COR-L47 (cell line): Measurements from ENCODE around the gene TACR3.
"Not testable (repeated sequence)": the region's sequence is repeated elsewhere in the genome, so short reads cannot be mapped to it uniquely, and the experiment has no call there.

ENCODE experiments used
- DNase-seq: peaks from one replicate; lab custom pipeline; 2025; lab: John Stamatoyannopoulos, UW

The TACR3 gene

GRCh38 chr4:103719830-103720207 is at the start of gene TACR3:
TACR3 (minus strand) TSS chr4:103719985; CDS start chr4:103719675, 310 bp downstream.
- no peak for DNase-seq

GRCh38 chr4:103757631-103758030 is 37.8 kb upstream of the TACR3 start:
- no peak for DNase-seq

DNA sequence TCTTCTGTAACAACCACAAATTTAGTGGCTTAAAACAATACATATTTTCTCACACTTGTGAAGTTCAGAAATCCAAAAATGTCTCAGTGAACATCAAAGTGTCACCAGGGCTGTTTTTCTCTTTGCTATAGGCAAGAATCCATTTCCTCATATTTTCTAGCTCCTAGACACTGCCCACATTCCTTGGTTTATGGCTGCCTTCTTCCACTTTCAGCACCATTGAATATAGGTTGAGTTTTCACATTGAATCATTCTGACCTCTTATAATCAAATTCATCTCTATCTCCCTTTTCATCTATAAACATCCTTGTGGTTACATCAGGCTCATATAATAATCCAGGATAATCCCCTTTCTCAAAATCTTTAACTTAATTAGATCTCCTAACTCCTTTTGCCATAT is 37.0 kb upstream of the TACR3 start:
- no peak for DNase-seq

- peak; percentile 53 for DNase-seq
Measured at GRCh38 chr4:103754844-103755243, 35.1 kb upstream of the TACR3 start.

DNA sequence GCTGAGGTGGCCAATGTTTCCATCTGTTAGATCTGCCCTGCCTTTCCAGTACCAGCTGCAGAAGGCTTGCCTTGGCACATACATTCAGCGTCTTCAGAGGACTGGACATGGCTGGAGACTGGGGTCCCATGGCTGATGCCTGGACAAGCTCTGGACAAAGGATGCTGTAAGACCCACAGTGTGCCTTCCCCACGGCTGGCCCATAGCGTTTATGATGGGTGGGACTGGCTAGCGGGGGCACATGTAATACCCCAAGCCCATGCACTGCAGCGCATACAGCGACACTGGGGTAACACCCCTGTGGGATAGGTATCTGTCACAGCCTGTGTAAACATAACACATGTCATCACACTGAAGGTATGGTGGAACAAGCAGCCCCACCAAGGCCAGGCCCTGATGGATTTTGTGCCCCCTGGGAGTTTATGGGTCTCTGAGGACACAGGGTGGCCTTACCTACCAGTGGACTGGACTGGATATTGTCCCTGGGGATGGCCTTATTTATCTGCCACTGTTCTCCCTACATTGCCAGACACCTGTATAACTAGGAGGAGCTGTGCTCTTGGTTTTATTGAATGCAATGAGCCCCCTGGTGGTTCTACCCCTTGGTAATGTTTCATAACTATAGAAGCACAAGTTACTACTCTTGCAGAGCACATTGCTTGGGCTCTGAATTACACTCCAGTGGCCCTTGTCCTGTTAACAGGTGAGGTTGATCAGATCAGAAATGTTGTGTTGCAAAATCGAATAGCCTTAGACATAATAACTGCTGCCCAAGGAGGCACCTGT is 34.3 kb upstream of the TACR3 start:
- DNase-seq, result no peak

GRCh38 chr4:103723150-103723549 is 3.4 kb upstream of the TACR3 start:
- not testable (repeated sequence) for DNase-seq

- no peak for DNase-seq
Measured at GRCh38 chr4:103721251-103721650, 1.5 kb upstream of the TACR3 start.

DNA sequence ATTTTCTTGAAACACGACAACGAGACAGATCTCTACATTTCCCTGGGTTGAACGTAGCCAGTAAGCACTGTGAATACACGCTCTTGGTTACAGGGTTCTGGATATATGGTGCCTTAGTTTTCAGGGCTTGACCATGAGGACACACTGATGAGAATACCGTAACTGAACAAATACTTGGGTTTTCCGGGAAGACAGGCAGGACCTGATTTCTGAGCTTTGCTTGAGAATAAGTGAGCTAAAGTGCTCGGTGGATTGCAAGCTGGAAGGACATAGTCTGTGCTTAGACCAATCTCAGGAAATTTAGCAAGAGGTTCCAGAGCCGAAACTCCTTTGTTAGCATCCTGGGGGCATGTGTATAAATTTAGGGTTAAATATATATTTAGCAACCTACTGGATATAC is 876 bp upstream of the TACR3 start:
- no peak for DNase-seq

GRCh38 chr4:103719105-103719829 is 518 bp downstream of the TACR3 start:
- DNase-seq, result no peak

DNA sequence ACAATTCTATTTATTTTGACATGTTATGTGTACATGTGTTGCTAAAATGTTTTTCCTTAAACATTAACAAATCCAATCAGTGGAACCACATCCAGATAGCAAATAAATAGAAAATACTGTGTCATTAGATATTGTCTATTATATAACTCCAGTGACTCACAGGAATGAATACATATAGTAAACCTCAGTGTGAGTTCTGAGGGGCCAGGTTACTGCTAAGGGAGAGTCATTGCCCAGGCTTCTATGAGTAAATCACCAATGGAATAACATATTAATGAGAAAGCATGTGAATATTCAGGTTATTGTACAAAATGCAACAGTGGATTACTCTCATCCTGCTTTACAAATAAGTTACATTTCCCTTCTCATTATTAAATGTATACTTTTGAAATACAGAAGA is 27.2 kb downstream of the TACR3 start:
- no peak for DNase-seq

- no peak for DNase-seq
Measured at GRCh38 chr4:103673983-103674382, 45.8 kb downstream of the TACR3 start.

GRCh38 chr4:103666764-103667163 is 53.0 kb downstream of the TACR3 start:
- DNase-seq, result not testable (repeated sequence)

GRCh38 chr4:103664436-103665075 is 55.2 kb downstream of the TACR3 start:
- DNase-seq, result no peak

- DNase-seq, result no peak
Measured at GRCh38 chr4:103648541-103648940, 71.2 kb downstream of the TACR3 start.

- no peak for DNase-seq
Measured at GRCh38 chr4:103645991-103646390, 73.8 kb downstream of the TACR3 start.

- DNase-seq, result peak; percentile 52
Measured at GRCh38 chr4:103634236-103634635, 85.5 kb downstream of the TACR3 start.

- DNase-seq, result no peak
Measured at GRCh38 chr4:103626296-103626695, 93.5 kb downstream of the TACR3 start.

GRCh38 chr4:103591841-103592240 is 127.9 kb downstream of the TACR3 start:
- DNase-seq, result no peak

DNA sequence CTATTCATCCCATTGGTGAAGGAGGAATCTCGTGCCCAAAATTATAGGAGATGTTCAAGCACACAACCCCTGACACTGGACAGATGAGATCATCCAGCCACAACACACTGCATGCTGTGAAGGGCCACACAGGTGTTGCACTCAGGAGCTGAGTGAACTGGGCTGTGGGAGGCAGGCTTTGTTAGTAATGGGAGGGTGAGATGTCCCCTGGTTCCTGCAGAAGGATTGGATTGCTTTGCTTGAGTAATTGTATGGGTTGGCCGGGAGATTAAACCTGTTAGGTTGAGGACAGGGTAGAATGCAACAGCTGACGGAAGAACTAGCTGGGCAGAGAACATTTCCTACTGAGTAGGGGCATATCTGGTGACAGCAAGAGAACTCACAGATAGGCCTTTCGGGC is 152.2 kb downstream of the TACR3 start:
- DNase-seq, result no peak

DNA sequence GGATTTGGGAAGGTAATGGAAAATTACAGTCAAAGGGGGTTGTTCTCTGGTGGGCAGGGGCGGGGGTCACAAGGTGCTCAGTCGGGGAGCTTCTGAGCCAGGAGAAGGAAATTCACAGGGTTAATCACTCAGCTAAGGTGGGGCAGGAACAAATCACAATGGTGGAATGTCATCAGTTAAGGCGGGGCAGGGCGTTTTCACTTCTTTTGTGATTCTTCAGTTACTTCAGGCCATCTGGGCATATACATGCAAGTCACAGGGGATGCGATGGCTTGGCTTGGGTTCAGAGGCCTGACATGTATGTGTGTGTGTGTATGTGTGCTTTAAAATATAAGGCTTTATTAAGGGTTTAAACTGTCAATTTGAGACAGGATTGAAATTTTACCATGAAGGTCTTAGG is 160.6 kb downstream of the TACR3 start:
- not testable (repeated sequence) for DNase-seq
